Upper lobe of left lung (tissue), 4 donors: ENCODE results near the gene MRPL24.
"Not testable (repeated sequence)": the region's sequence is repeated elsewhere in the genome, so short reads cannot be mapped to it uniquely, and the experiment has no call there.

Experiments used
- CTCF ChIP-seq, 6 experiments: fragments of 450-650 bp in 4 of 6; fragments of 200-600 bp in 2 of 6; sonication (generic) in 2 of 6; IDR thresholded peaks; one replicate each; pipeline ENCODE4 v1.5.1; 2016 to 2019; ENCODE audit warnings: antibody characterized with exemption in 6 of 6
- EP300 ChIP-seq, 4 donors: sonication (generic); formaldehyde crosslinking; IDR thresholded peaks; one replicate each; pipeline ENCODE4 v1.5.1; 2017; ENCODE audit warnings: antibody characterized with exemption in 4 of 4, control low read depth in 2 of 4
- POLR2AphosphoS5 ChIP-seq, 2 donors: sonication (generic); formaldehyde crosslinking; IDR thresholded peaks; one replicate each; pipeline ENCODE4 v1.5.1; 2017; ENCODE audit warnings: antibody characterized with exemption in 2 of 2

GRCh38 chr1:156765136-156765535 lies 24.2 kb upstream of the MRPL24 start:
- not testable (repeated sequence) for TF ChIP-seq EP300, CTCF, POLR2AphosphoS5 (IDR thresholded peaks at IDR 0.05)
